ENCODE measurements around the gene TRIP11. TPM values are rescaled to one million over a fixed set of nuclear protein-coding genes. Genes with fewer than 3 reads are reported as not detected.
A peak's percentile ranks its signal among the peaks of the same experiment; 100 is the strongest.

Gene TRIP11
- total and polyA plus RNA-seq, 2 donors, result 6.0 to 20.6 TPM

DNA sequence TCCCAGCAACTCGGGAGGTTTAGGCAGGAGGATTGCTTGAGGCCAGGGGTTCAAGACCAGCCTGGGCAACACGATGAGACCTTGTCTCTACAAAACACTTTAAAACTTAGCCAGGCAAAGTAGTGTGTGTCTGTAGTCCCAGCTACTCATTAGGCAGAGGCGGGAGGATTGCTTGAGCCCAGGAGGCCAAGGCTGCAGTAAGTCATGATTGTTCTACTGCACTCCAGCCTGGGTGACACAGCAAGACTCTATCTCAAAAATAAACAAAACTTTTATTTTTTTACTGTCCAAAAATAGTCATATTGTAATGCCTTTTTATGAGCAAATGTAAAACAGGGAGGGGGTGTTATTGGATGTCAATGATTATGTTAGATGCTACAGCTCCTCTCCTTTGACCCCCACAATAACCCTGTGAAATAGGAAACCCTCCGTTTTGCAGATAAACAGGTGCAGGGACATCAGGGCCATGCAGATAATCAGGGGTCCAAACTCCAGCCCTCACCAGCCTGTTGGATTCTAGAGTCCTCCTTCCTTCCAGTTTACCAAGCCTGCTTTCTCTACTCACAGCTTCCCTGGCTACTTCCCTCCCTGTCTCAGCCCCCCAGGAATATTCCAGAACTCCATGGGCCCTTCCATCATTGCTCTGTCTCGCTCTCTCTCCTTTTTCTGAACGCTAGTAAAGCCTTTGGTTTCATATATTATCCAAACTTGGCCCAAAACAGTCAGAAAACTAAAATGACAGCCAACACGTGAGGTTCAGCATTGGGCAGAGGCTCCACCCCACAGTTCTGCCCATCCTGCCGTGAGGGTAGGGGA is 86.5 kb downstream of the TRIP11 start:
- no peaks in the 10 kb centered on the region for H3K4me1 ChIP-seq (ENCODE audit: control insufficient read depth in 2 of 2, insufficient read depth in 2 of 2, low read length in 2 of 2)

DNA sequence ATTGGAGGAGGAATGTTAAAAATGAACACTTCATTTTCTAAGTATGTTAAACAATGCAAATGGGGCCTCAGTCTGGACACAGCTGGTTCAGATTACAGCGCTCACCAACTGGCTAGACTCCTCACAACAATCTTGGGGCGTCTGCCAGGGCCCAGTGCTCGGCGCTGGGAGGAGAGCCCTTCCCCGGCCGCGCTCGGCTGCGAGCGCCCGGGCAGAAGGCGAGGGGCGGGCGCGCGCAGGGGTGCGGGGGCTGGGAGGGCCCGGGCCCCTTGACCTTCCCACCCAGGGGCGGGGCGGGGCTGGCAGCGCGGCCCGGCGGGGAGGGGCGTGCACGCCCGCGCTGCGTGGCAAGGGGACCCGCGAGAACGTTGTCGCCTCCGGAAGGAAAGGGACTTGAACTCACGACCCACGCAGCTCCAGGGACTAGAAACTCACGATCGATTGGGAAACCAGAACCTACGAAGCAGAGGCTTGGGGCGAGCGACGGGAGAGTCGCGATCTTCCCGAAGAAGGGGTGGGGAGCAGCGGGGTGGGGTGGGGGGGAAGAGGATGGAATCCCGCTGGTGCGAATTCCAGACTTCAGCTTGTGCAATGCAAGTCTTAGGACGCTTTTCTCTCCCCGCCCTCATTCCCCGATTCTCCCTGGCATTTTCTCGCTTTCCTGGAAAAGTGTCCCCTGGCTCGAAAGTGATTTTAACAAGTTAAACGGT is 92.2 kb downstream of the TRIP11 start, which contains the start of gene FBLN5:
FBLN5 (minus strand) TSS at position 220 of the 710 bp plus-strand sequence. CDS start 465 bp downstream, outside the sequence.
- DNase-seq (ENCODE audit: low read depth in 6 of 9, low spot score in 9 of 9), result peak in 3 of 9 donors; percentile 10 to 25 (median 12)
- peak within 1 kb of the TSS in 1 of 2 donors; percentile 5 for H3K27ac ChIP-seq (ENCODE audit: low read depth in 1 of 2, low read length in 1 of 2)
- H3K27me3 ChIP-seq (ENCODE audit: control insufficient read depth in 2 of 2, insufficient read depth in 1 of 2, low read length in 1 of 2), result peaks cover 31 to 59% of the 10 kb centered on the region in 2 donors
- WGBS, result 11% methylated on average over 54 of the region's 54 CpGs
- H3K4me3 ChIP-seq (ENCODE audit: low read length in 2 of 2), result peak within 1 kb of the TSS; percentile 24 to 48
- no peaks in the 10 kb centered on the region for H3K9me3 ChIP-seq (ENCODE audit: control insufficient read depth in 2 of 2, insufficient read depth in 1 of 2, low read length in 1 of 2)
- H3K4me1 ChIP-seq (ENCODE audit: control insufficient read depth in 2 of 2, insufficient read depth in 2 of 2, low read length in 2 of 2), result peaks cover 4 to 9% of the 10 kb centered on the region in 2 donors
- no peaks in the 10 kb centered on the region for H3K36me3 ChIP-seq (ENCODE audit: control insufficient read depth in 2 of 2, insufficient read depth in 2 of 2, low read length in 1 of 2)

More for the DNA sequence above, 86.5 kb downstream of the TRIP11 start:
- H3K27ac ChIP-seq (ENCODE audit: low read depth in 1 of 2, low read length in 1 of 2), result no peak overlapping the region
- no peaks in the 10 kb centered on the region for H3K36me3 ChIP-seq (ENCODE audit: control insufficient read depth in 2 of 2, insufficient read depth in 2 of 2, low read length in 1 of 2)
- H3K9me3 ChIP-seq (ENCODE audit: control insufficient read depth in 2 of 2, insufficient read depth in 1 of 2, low read length in 1 of 2), result no peaks in the 10 kb centered on the region
- H3K4me3 ChIP-seq (ENCODE audit: low read length in 2 of 2), result no peak overlapping the region
- DNase-seq (ENCODE audit: low read depth in 6 of 9, low spot score in 9 of 9), result no peak
- WGBS, result 94% methylated on average over 8 of the region's 8 CpGs
- peaks cover 4 to 20% of the 10 kb centered on the region in 2 donors for H3K27me3 ChIP-seq (ENCODE audit: control insufficient read depth in 2 of 2, insufficient read depth in 1 of 2, low read length in 1 of 2)

DNA sequence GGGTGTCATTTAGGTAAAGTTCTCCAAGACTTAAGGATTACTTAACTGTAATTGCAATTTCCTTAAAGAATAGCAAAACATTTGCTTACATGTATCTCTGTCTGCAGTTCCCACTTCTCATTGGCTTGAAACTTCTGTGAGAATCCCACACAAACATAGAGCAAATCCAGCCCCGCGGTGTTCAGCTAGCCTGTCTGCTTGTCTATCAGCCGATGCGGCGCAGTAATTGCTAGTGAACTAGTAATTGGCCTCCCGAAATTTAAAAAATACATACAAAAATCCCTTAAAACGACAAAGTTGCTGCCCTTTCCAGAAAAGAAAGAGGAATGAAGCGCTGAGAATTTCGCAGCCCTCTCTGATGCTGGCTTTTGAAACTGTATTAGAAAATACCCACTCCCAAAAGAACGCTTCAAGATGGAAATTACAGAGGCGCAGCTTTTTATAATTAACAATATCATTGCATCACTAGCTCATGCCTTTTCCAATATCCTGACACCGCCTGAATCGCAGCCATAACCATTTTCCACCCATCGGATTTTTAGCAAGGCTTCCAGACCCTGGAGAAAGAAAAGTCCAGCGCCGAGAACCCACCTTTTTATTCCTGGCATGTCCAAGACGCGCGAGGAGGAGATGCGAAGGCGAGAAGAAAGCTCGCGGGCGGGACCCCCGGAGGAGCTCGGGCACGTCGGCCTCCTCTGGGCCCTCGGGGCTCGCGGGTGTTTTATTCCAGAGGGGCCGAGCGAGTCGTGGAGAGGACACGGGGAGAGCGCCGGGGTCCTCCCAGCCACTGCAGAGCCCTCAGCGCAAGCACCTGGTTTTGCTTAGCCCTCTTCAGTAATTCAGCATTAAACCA is 93.0 kb downstream of the TRIP11 start:
- no peak for DNase-seq (ENCODE audit: low read depth in 6 of 9, low spot score in 9 of 9)
- 26% methylated on average over 38 of the region's 38 CpGs for WGBS
- Histone ChIP-seq H3K9me3 (ENCODE audit: control insufficient read depth in 2 of 2, insufficient read depth in 1 of 2, low read length in 1 of 2) (no peaks in the 10 kb centered on the region), H3K36me3 (ENCODE audit: control insufficient read depth in 2 of 2, insufficient read depth in 2 of 2, low read length in 1 of 2) (no peaks in the 10 kb centered on the region), H3K4me1 (ENCODE audit: control insufficient read depth in 2 of 2, insufficient read depth in 2 of 2, low read length in 2 of 2) (peaks cover 4 to 9% of the 10 kb centered on the region in 2 donors), H3K27ac (ENCODE audit: low read depth in 1 of 2, low read length in 1 of 2) (peak overlapping the region in 1 of 2 donors; percentile 5), H3K27me3 (ENCODE audit: control insufficient read depth in 2 of 2, insufficient read depth in 1 of 2, low read length in 1 of 2) (peaks cover 31 to 59% of the 10 kb centered on the region in 2 donors), H3K4me3 (ENCODE audit: low read length in 2 of 2) (peak overlapping the region; percentile 24 to 48)

DNA sequence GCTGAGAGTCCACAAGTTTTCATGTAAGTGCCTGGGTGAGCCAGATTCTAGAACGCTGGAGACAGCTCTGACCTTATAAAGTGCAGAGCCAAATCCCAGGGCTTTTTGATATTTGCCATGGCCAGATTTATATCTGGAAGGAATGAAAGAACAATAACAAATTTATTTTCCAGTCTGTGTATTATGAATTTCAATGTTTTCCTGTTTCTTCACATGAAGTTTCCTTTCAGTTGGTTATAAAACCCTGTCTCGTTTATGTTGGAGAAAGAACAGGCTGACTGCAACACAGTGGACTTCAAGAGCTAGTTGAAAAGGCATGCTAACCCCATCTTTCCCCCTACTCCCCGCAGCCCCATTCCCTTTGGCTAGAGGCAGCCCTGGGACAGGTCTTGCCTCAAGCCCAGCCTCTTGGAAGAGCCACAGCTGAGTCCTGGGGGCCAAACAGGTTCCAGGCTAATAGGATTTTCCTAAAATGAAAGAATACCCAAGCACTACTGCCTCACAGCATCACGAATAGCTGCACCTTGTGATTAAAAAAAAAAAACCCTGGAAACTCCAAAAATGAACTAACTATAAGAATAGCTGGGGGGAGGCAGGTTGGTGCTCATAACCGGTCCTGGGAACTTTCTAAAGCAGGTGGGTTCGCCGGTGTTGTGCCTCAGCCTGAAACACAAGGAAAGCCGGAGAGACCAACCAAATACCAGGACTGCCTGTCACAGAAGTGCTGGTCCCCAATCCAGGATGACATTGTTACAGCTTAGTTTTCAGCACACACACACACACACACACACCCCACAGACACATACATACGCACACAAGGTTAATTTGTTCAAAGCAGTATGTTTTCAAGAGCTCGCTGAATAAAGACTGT is 93.9 kb downstream of the TRIP11 start:
- Histone ChIP-seq H3K27me3 (ENCODE audit: control insufficient read depth in 2 of 2, insufficient read depth in 1 of 2, low read length in 1 of 2) (peaks cover 31 to 59% of the 10 kb centered on the region in 2 donors), H3K4me1 (ENCODE audit: control insufficient read depth in 2 of 2, insufficient read depth in 2 of 2, low read length in 2 of 2) (peaks cover 4 to 9% of the 10 kb centered on the region in 2 donors), H3K4me3 (ENCODE audit: low read length in 2 of 2) (no peak overlapping the region), H3K36me3 (ENCODE audit: control insufficient read depth in 2 of 2, insufficient read depth in 2 of 2, low read length in 1 of 2) (no peaks in the 10 kb centered on the region), H3K27ac (ENCODE audit: low read depth in 1 of 2, low read length in 1 of 2) (no peak overlapping the region), H3K9me3 (ENCODE audit: control insufficient read depth in 2 of 2, insufficient read depth in 1 of 2, low read length in 1 of 2) (no peaks in the 10 kb centered on the region)
- no peak for DNase-seq (ENCODE audit: low read depth in 6 of 9, low spot score in 9 of 9)
- WGBS, result 83% methylated on average over 10 of the region's 10 CpGs

GRCh38 chr14:91942946-91943345 is 96.9 kb downstream of the TRIP11 start:
- no peak overlapping the region for H3K4me3 ChIP-seq (ENCODE audit: low read length in 2 of 2)
- peaks cover 24 to 37% of the 10 kb centered on the region in 2 donors for H3K27me3 ChIP-seq (ENCODE audit: control insufficient read depth in 2 of 2, insufficient read depth in 1 of 2, low read length in 1 of 2)
- no peak overlapping the region for H3K27ac ChIP-seq (ENCODE audit: low read depth in 1 of 2, low read length in 1 of 2)
- WGBS, result 95% methylated on average over 9 of the region's 9 CpGs
- H3K9me3 ChIP-seq (ENCODE audit: control insufficient read depth in 2 of 2, insufficient read depth in 1 of 2, low read length in 1 of 2), result no peaks in the 10 kb centered on the region
- H3K4me1 ChIP-seq (ENCODE audit: control insufficient read depth in 2 of 2, insufficient read depth in 2 of 2, low read length in 2 of 2), result peaks cover 4 to 9% of the 10 kb centered on the region in 2 donors
- no peaks in the 10 kb centered on the region for H3K36me3 ChIP-seq (ENCODE audit: control insufficient read depth in 2 of 2, insufficient read depth in 2 of 2, low read length in 1 of 2)
- no peak for DNase-seq (ENCODE audit: low read depth in 6 of 9, low spot score in 9 of 9)

GRCh38 chr14:91942128-91942527 is 97.7 kb downstream of the TRIP11 start:
- no peak for DNase-seq (ENCODE audit: low read depth in 6 of 9, low spot score in 9 of 9)
- peaks cover 16 to 29% of the 10 kb centered on the region in 2 donors for H3K27me3 ChIP-seq (ENCODE audit: control insufficient read depth in 2 of 2, insufficient read depth in 1 of 2, low read length in 1 of 2)
- 24% methylated on average over 1 of the region's 1 CpG for WGBS
- no peak overlapping the region for H3K27ac ChIP-seq (ENCODE audit: low read depth in 1 of 2, low read length in 1 of 2)
- no peaks in the 10 kb centered on the region for H3K36me3 ChIP-seq (ENCODE audit: control insufficient read depth in 2 of 2, insufficient read depth in 2 of 2, low read length in 1 of 2)
- H3K4me3 ChIP-seq (ENCODE audit: low read length in 2 of 2), result no peak overlapping the region
- peaks cover 2 to 6% of the 10 kb centered on the region in 2 donors for H3K4me1 ChIP-seq (ENCODE audit: control insufficient read depth in 2 of 2, insufficient read depth in 2 of 2, low read length in 2 of 2)
- H3K9me3 ChIP-seq (ENCODE audit: control insufficient read depth in 2 of 2, insufficient read depth in 1 of 2, low read length in 1 of 2), result no peaks in the 10 kb centered on the region

- Histone ChIP-seq H3K4me1 (ENCODE audit: control insufficient read depth in 2 of 2, insufficient read depth in 2 of 2, low read length in 2 of 2) (no peaks in the 10 kb centered on the region), H3K36me3 (ENCODE audit: control insufficient read depth in 2 of 2, insufficient read depth in 2 of 2, low read length in 1 of 2) (no peaks in the 10 kb centered on the region), H3K4me3 (ENCODE audit: low read length in 2 of 2) (no peak overlapping the region), H3K27ac (ENCODE audit: low read depth in 1 of 2, low read length in 1 of 2) (no peak overlapping the region), H3K9me3 (ENCODE audit: control insufficient read depth in 2 of 2, insufficient read depth in 1 of 2, low read length in 1 of 2) (no peaks in the 10 kb centered on the region), H3K27me3 (ENCODE audit: control insufficient read depth in 2 of 2, insufficient read depth in 1 of 2, low read length in 1 of 2) (peaks cover 0 to 10% of the 10 kb centered on the region in 2 donors)
- 95% methylated on average over 3 of the region's 3 CpGs for WGBS
- DNase-seq (ENCODE audit: low read depth in 6 of 9, low spot score in 9 of 9), result no peak
Observed at GRCh38 chr14:91940209-91940608, 99.7 kb downstream of the TRIP11 start.

- no peaks in the 10 kb centered on the region for H3K9me3 ChIP-seq (ENCODE audit: control insufficient read depth in 2 of 2, insufficient read depth in 1 of 2, low read length in 1 of 2)
- H3K27ac ChIP-seq (ENCODE audit: low read depth in 1 of 2, low read length in 1 of 2), result no peak overlapping the region
- WGBS, result 98% methylated on average over 6 of the region's 6 CpGs
- H3K27me3 ChIP-seq (ENCODE audit: control insufficient read depth in 2 of 2, insufficient read depth in 1 of 2, low read length in 1 of 2), result no peaks in the 10 kb centered on the region
- DNase-seq (ENCODE audit: low read depth in 6 of 9, low spot score in 9 of 9), result no peak
- no peaks in the 10 kb centered on the region for H3K36me3 ChIP-seq (ENCODE audit: control insufficient read depth in 2 of 2, insufficient read depth in 2 of 2, low read length in 1 of 2)
- no peak overlapping the region for H3K4me3 ChIP-seq (ENCODE audit: low read length in 2 of 2)
- no peaks in the 10 kb centered on the region for H3K4me1 ChIP-seq (ENCODE audit: control insufficient read depth in 2 of 2, insufficient read depth in 2 of 2, low read length in 2 of 2)
Observed at GRCh38 chr14:91935586-91935985, 104.3 kb downstream of the TRIP11 start.

All from thymus (tissue), 11 donors.